Endothelial cell of umbilical vein (primary cell): ENCODE data around the gene NTNG1. TPM values are rescaled to one million over a fixed set of nuclear protein-coding genes. Genes with fewer than 3 reads are reported as not detected.

Source experiments
- BruUV-seq: library from RNA; stranded (reverse); fragments of 400-500 nt; replicated peaks from 2 replicates; lab custom pipeline; 2021; lab: Mats Ljungman, UMichigan
- CTCF ChIA-PET: fragments of 300-600, 350-600 bp; sonication (Branson Sonifier 250); formaldehyde crosslinking; loops from one replicate; lab custom pipeline; 2021; ENCODE audit warnings: antibody characterized with exemption, inconsistent platforms; lab: Charles Lee
- POLR2A ChIA-PET: fragments of 300-600, 350-600 bp; sonication (Branson Sonifier 250); formaldehyde crosslinking; loops from one replicate; lab custom pipeline; 2021; ENCODE audit warnings: antibody characterized with exemption, inconsistent platforms; lab: Charles Lee
- DNase-seq: peaks from one replicate; pipeline ENCODE4 v3.0.0-alpha.2; 2011; ENCODE audit warnings: low read depth, low spot score
- FAIRE-seq: peaks from 2 replicates; lab custom pipeline; 2011; peaks lifted over from hg19 to GRCh38; lab: Jason Lieb, UNC
- H2AFZ ChIP-seq: 2 replicates; pipeline ENCODE4 v1.6.0; 2012; ENCODE audit warnings: low read depth, low read length, control low read depth, inconsistent platforms
- H3K27ac ChIP-seq: 2 replicates; pipeline ENCODE4 v1.5.1; 2011; ENCODE audit warnings: low read depth, mild to moderate bottlenecking, control low read depth, low read length, moderate library complexity; ENCODE audit not compliant: insufficient read depth
- H3K27me3 ChIP-seq, 2 experiments: 2 replicates each; pipeline versions ENCODE4 v1.6.0 to v1.6.1; 2011; ENCODE audit warnings: low read length in 2 of 2, mixed read lengths in 1 of 2; ENCODE audit not compliant: control insufficient read depth in 2 of 2, insufficient read depth in 2 of 2
- H3K36me3 ChIP-seq, 2 experiments: 2 replicates in 1 of 2; 3 replicates in 1 of 2; pipeline ENCODE4 v1.5.1; 2011; ENCODE audit warnings: low read length in 2 of 2, mild to moderate bottlenecking in 1 of 2, moderate library complexity in 1 of 2; ENCODE audit not compliant: control insufficient read depth in 2 of 2, insufficient read depth in 2 of 2; ENCODE audit errors: extremely low read depth in 1 of 2
- H3K4me1 ChIP-seq: 3 replicates; pipeline ENCODE4 v1.5.1; 2011; ENCODE audit warnings: mild to moderate bottlenecking, low read length; ENCODE audit not compliant: control insufficient read depth, insufficient read depth; ENCODE audit errors: extremely low read depth
- H3K4me2 ChIP-seq: 2 replicates; pipeline ENCODE4 v1.6.1; 2011; ENCODE audit warnings: low read length, control low read depth, mixed read lengths; ENCODE audit not compliant: insufficient read depth
- H3K4me3 ChIP-seq, 3 experiments: fragments of 200-600 bp in 1 of 3; sonication (generic), shearing (Covaris generic) in 1 of 3; replicated peaks in 1 of 3; 2 replicates each; pipeline ENCODE4 v1.5.1; 2011 to 2016; ENCODE audit warnings: control low read depth in 3 of 3, low read length in 3 of 3, mild to moderate bottlenecking in 2 of 3, inconsistent platforms in 1 of 3, low read depth in 1 of 3, moderate library complexity in 1 of 3; ENCODE audit not compliant: insufficient read depth in 1 of 3
- H3K79me2 ChIP-seq: 2 replicates; pipeline ENCODE4 v1.6.0; 2012; ENCODE audit warnings: low read length, inconsistent platforms; ENCODE audit not compliant: control insufficient read depth, insufficient read depth
- H3K9ac ChIP-seq: replicated peaks from 2 replicates; pipeline ENCODE3; 2011; ENCODE audit warnings: low read length, control low read depth; ENCODE audit not compliant: insufficient read depth; ENCODE audit errors: extremely low read depth
- H3K9me1 ChIP-seq: replicated peaks from 3 replicates; pipeline ENCODE4 v1.6.0; 2011; ENCODE audit warnings: mild to moderate bottlenecking, low read length; ENCODE audit not compliant: control insufficient read depth, insufficient read depth; ENCODE audit errors: extremely low read depth
- H3K9me3 ChIP-seq: replicated peaks from 2 replicates; pipeline ENCODE4 v1.5.1; 2012; ENCODE audit warnings: low read length, inconsistent platforms; ENCODE audit not compliant: control insufficient read depth, insufficient read depth
- H4K20me1 ChIP-seq: replicated peaks from 2 replicates; pipeline ENCODE3; 2011; ENCODE audit warnings: mild to moderate bottlenecking, low read length; ENCODE audit not compliant: control insufficient read depth, insufficient read depth; ENCODE audit errors: extremely low read depth
- CTCF ChIP-seq, 2 donors: IDR thresholded peaks; 1 replicate in 1 of 2; 2 replicates in 1 of 2; pipeline ENCODE4 v1.5.1; 2011; ENCODE audit warnings: low read length in 2 of 2, mild to moderate bottlenecking in 2 of 2, moderate library complexity in 2 of 2, control low read depth in 1 of 2, inconsistent platforms in 1 of 2, low read depth in 1 of 2; ENCODE audit not compliant: insufficient read depth in 1 of 2; ENCODE audit errors: extremely low read depth in 1 of 2
- EZH2 ChIP-seq: IDR thresholded peaks from 2 replicates; pipeline ENCODE4 v1.6.1; 2012; ENCODE audit warnings: borderline replicate concordance, low read depth, mild to moderate bottlenecking, moderate library complexity, low read length, inconsistent platforms; ENCODE audit not compliant: severe bottlenecking
- FOS ChIP-seq: IDR thresholded peaks from 2 replicates; pipeline ENCODE4 v1.6.1; 2011; ENCODE audit warnings: mild to moderate bottlenecking, low read length, moderate library complexity, borderline replicate concordance; ENCODE audit not compliant: insufficient read depth
- GATA2 ChIP-seq: IDR thresholded peaks from 2 replicates; pipeline ENCODE4 v1.7.0; 2011; ENCODE audit warnings: low read depth, mild to moderate bottlenecking, moderate library complexity, mixed read lengths, low read length; ENCODE audit not compliant: insufficient read length, insufficient read depth
- JUN ChIP-seq: IDR thresholded peaks from 2 replicates; pipeline ENCODE4 v1.6.1; 2011; ENCODE audit warnings: borderline replicate concordance, low read depth; ENCODE audit not compliant: insufficient read length, insufficient read depth
- MAX ChIP-seq: IDR thresholded peaks from 2 replicates; pipeline ENCODE4 v1.6.1; 2011; ENCODE audit not compliant: insufficient read depth, insufficient read length
- MYC ChIP-seq: IDR thresholded peaks from one replicate; pipeline ENCODE4 v1.6.1; 2011; ENCODE audit warnings: mild to moderate bottlenecking, low read depth, low read length
- POLR2A ChIP-seq: IDR thresholded peaks from 2 replicates; pipeline ENCODE4 v1.6.1; 2012; ENCODE audit warnings: low read depth, mild to moderate bottlenecking, control low read depth, low read length
- POLR2AphosphoS5 ChIP-seq: IDR thresholded peaks from 2 replicates; pipeline ENCODE4 v1.6.1; 2012; ENCODE audit warnings: low read depth, mild to moderate bottlenecking, control low read depth, low read length, moderate library complexity; ENCODE audit not compliant: insufficient read depth
- dilution Hi-C: fragments of 300-500 bp; cut with MboI; formaldehyde crosslinking; loops from one replicate; pipeline ENCODE4 v1.15.0; 2019; ENCODE audit warnings: low sequenced_read_pairs; ENCODE audit not compliant: extremely low pct_ligation_motif_present
- intact Hi-C: fragments of 100-400 bp; cut with micrococcal nuclease; formaldehyde crosslinking; loops from one replicate; pipeline ENCODE4 v1.10.0; 2022
- polyA plus RNA-seq, 4 experiments: library from polyadenylated mRNA; depleted of rRNA in 3 of 4; stranded (reverse) in 3 of 4; unstranded in 1 of 4; fragments of >200 nt; gene quantifications; 2 replicates each; pipeline versions ENCODE4 v1.2.1 to v1.2.3, GENCODE V29; 2011 to 2012; ENCODE audit warnings: missing spikeins in 1 of 4
- total RNA-seq: library from RNA; stranded (reverse); gene quantifications from 2 replicates; pipeline ENCODE4 v1.2.3, GENCODE V29; 2021

Gene NTNG1
- total and polyA plus RNA-seq, 2 donors (not counting 3 experiments of a cell fraction or from before 2014, with no cell fraction given): not detected

GRCh38 chr1:107198561-107198960 lies 57.7 kb downstream of the NTNG1 start:
- TF ChIP-seq JUN (no peak), POLR2A (no peak), POLR2AphosphoS5 (no peak), CTCF (IDR thresholded peaks at IDR 0.05; ENCODE audit: extremely low read depth in 1 of 2, insufficient read depth in 1 of 2, low read depth in 1 of 2, low read length in 2 of 2) (no peak), MAX (no peak), MYC (no peak), FOS (no peak), EZH2 (no peak), GATA2 (no peak)
- dilution Hi-C loops (no loop called here), intact Hi-C loops (no loop called here)
- Histone ChIP-seq H2AFZ (no peak overlapping the region), H3K4me3 (no peak overlapping the region), H3K36me3 (no peaks in the 10 kb centered on the region), H3K4me1 (no peaks in the 10 kb centered on the region), H3K9ac (no peak overlapping the region), H4K20me1 (no peaks in the 10 kb centered on the region), H3K27ac (no peak overlapping the region), H3K9me1 (no peaks in the 10 kb centered on the region), H3K79me2 (no peaks in the 10 kb centered on the region), H3K27me3 (no peaks in the 10 kb centered on the region), H3K9me3 (no peaks in the 10 kb centered on the region), H3K4me2 (no peak overlapping the region)
- CTCF ChIA-PET: no interaction called here
- no peak for FAIRE-seq
- no peak for DNase-seq
- POLR2A ChIA-PET: no interaction called here
- no TSS peak for BruUV-seq
